Right lobe of liver (tissue), 4 donors: Measurements from ENCODE around the gene SLC6A3.

Source experiments
- CTCF ChIP-seq, 4 donors: fragments of 200-600 bp in 3 of 4; fragments of 450-650 bp in 1 of 4; IDR thresholded peaks; one replicate each; pipeline versions ENCODE4 v1.5.1 to v1.8.0; 2016 to 2022; ENCODE audit warnings: antibody characterized with exemption in 4 of 4, mild to moderate bottlenecking in 2 of 4
- POLR2A ChIP-seq: fragments of 450-650 bp; IDR thresholded peaks from one replicate; pipeline ENCODE4 v1.6.1; 2017; ENCODE audit warnings: antibody characterized with exemption, mild to moderate bottlenecking
- donor health status: DM: no; HTN: no; CAD: no.
- donor health status: DM: no; HTN: no; CAD: no.
- donor health status: DM: no; HTN: yes; CAD: no.

- TF ChIP-seq CTCF (IDR thresholded peaks at IDR 0.05) (no peak), POLR2A (no peak)
These were observed 28.3 kb downstream of the SLC6A3 start for GRCh38 chr5:1416856-1417469.
